Activated naive CD8-positive, alpha-beta T cell treated with anti-CD3 and anti-CD28 coated beads, Interleukin-2, amount 50 U/mL, for 16 hours (primary cell): Measurements from ENCODE around the gene CNTD1.

Source experiments
- DNase-seq: peaks from one replicate; pipeline ENCODE4 v3.0.0-alpha.2; 2020; ENCODE audit warnings: low read depth, low spot score

CNTD1 gene

GRCh38 chr17:42779304-42779935 is 19.2 kb upstream of the CNTD1 start:
- DNase-seq: no peak

GRCh38 chr17:42779936-42780850 is 18.5 kb upstream of the CNTD1 start, which contains the start of gene WNK4:
Gene WNK4, plus strand, starts transcription at chr17:42780610. Its CDS starts 89 bp downstream, at chr17:42780699.
- DNase-seq: no peak

- no peak for DNase-seq
Observed at GRCh38 chr17:42780851-42781638, 17.6 kb upstream of the CNTD1 start.

GRCh38 chr17:42781639-42782165 is 17.0 kb upstream of the CNTD1 start:
- DNase-seq: no peak

GRCh38 chr17:42782166-42783061 is 16.2 kb upstream of the CNTD1 start:
- DNase-seq: no peak

- no peak for DNase-seq
Observed at GRCh38 chr17:42783062-42783790, 15.4 kb upstream of the CNTD1 start.

GRCh38 chr17:42783791-42784138 is 14.9 kb upstream of the CNTD1 start:
- no peak for DNase-seq

- no peak for DNase-seq
Observed at GRCh38 chr17:42784409-42784808, 14.3 kb upstream of the CNTD1 start.

GRCh38 chr17:42784811-42785592 is 13.7 kb upstream of the CNTD1 start:
- DNase-seq: no peak

GRCh38 chr17:42787266-42787665 is 11.4 kb upstream of the CNTD1 start:
- no peak for DNase-seq

- DNase-seq: no peak
Observed at GRCh38 chr17:42791948-42792347, 6.7 kb upstream of the CNTD1 start.

GRCh38 chr17:42792545-42792944 is 6.1 kb upstream of the CNTD1 start:
- no peak for DNase-seq

- no peak for DNase-seq
Observed at GRCh38 chr17:42795061-42795460, 3.6 kb upstream of the CNTD1 start.

GRCh38 chr17:42795465-42795864 is 3.2 kb upstream of the CNTD1 start:
- no peak for DNase-seq

- DNase-seq: no peak
Observed at GRCh38 chr17:42796066-42796758, 2.4 kb upstream of the CNTD1 start.

GRCh38 chr17:42797067-42798007 is 1.3 kb upstream of the CNTD1 start:
- no peak for DNase-seq

GRCh38 chr17:42798011-42798382 is 664 bp upstream of the CNTD1 start:
- DNase-seq: no peak
